ENCODE data around the gene RPL27.

RPL27 gene

GRCh38 chr17:43021741-43022512, 23.7 kb downstream of the RPL27 start, which contains the start of gene VAT1:
TSS of gene VAT1 (minus strand) at chr17:43022385. CDS start at chr17:43022322, 63 bp downstream.
- peak; percentile 50 to 66 for DNase-seq

GRCh38 chr17:43024407-43025289, 26.4 kb downstream of the RPL27 start, which contains the start of gene RND2:
TSS of gene RND2 (plus strand) at chr17:43025231. CDS start at chr17:43025348, 117 bp downstream.
- peak; percentile 87 to 88 for DNase-seq

- DNase-seq = no peak
Measured at GRCh38 chr17:43025290-43025657, 27.1 kb downstream of the RPL27 start.

GRCh38 chr17:43025766-43026537, 27.7 kb downstream of the RPL27 start:
- no peak for DNase-seq

GRCh38 chr17:43026595-43026994, 28.4 kb downstream of the RPL27 start:
- no peak for DNase-seq

- DNase-seq = no peak
Measured at GRCh38 chr17:43027091-43028032, 29.1 kb downstream of the RPL27 start.

- no peak for DNase-seq
Measured at GRCh38 chr17:43028221-43028861, 30.1 kb downstream of the RPL27 start.

GRCh38 chr17:43030137-43030767, 32.0 kb downstream of the RPL27 start:
- no peak for DNase-seq

- no peak for DNase-seq
Measured at GRCh38 chr17:43031666-43032065, 33.4 kb downstream of the RPL27 start.

GRCh38 chr17:43033948-43034881, 36.0 kb downstream of the RPL27 start:
- no peak for DNase-seq

GRCh38 chr17:43034894-43035293, 36.7 kb downstream of the RPL27 start:
- no peak for DNase-seq

GRCh38 chr17:43039646-43040045, 41.4 kb downstream of the RPL27 start:
- no peak for DNase-seq

GRCh38 chr17:43040655-43041054, 42.4 kb downstream of the RPL27 start:
- no peak for DNase-seq

GRCh38 chr17:43042025-43042628, 43.9 kb downstream of the RPL27 start:
- no peak for DNase-seq

GRCh38 chr17:43043307-43043706, 45.1 kb downstream of the RPL27 start:
- DNase-seq = no peak

- DNase-seq = no peak
Measured at GRCh38 chr17:43044024-43044423, 45.8 kb downstream of the RPL27 start.

- DNase-seq = no peak
Measured at GRCh38 chr17:43051969-43052368, 53.8 kb downstream of the RPL27 start.

Measured in CD4-positive, alpha-beta T cell treated with Interferon alpha-2 for 1 hour (primary cell).